GM06990 (cell line): ENCODE data around the gene SPATA13.

Source experiments
- DNase-seq: peaks from one replicate; pipeline ENCODE4 v3.0.0-alpha.2; 2011; ENCODE audit not compliant: insufficient read length; ENCODE audit errors: extremely low read depth
- H3K27me3 ChIP-seq: replicated peaks from 2 replicates; pipeline ENCODE4 v1.6.0; 2011; ENCODE audit warnings: low read length; ENCODE audit not compliant: control insufficient read depth, insufficient read depth
- H3K36me3 ChIP-seq: 2 replicates; pipeline ENCODE4 v1.5.1; 2011; ENCODE audit warnings: low read length; ENCODE audit not compliant: control insufficient read depth, insufficient read depth
- H3K4me3 ChIP-seq: replicated peaks from 2 replicates; pipeline ENCODE4 v1.5.1; 2011; ENCODE audit warnings: low read depth, mild to moderate bottlenecking, control low read depth, low read length
- CTCF ChIP-seq: IDR thresholded peaks from 2 replicates; pipeline ENCODE4 v1.5.1; 2011; ENCODE audit warnings: low read length, control low read depth, mild to moderate bottlenecking, inconsistent platforms; ENCODE audit not compliant: insufficient read depth, poor library complexity, severe bottlenecking

Gene SPATA13

DNA sequence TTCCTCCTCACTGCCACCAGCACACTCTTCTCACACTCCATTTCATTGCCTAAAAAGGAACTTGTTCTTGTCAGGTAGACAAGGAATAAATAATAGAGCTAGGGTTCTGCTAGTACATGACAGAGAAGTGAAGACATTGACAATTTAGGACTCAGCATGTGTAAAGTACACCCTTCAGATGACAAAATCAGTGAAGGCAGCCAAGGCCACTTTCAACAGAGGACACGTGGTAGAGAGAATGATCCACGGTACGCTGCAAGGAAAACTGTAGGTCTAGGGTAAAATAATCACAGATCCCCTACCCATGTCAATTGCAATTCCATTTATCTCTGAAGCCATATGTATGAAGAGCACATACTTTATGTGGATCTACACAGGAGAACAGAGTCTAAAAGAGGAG is 7.2 kb upstream of the SPATA13 start:
- no peaks in the 10 kb centered on the region; the same call in 1 of the 2 replicates for H3K27me3 ChIP-seq
- no peak for DNase-seq
- H3K4me3 ChIP-seq, result no peak overlapping the region
- TF ChIP-seq CTCF, result no peak
- no peaks in the 10 kb centered on the region for H3K36me3 ChIP-seq

GRCh38 chr13:24153979-24154701 is 6.4 kb upstream of the SPATA13 start:
- H3K4me3 ChIP-seq, result no peak overlapping the region
- no peak for TF ChIP-seq CTCF
- no peak for DNase-seq
- H3K27me3 ChIP-seq, result no peaks in the 10 kb centered on the region; the same call in 1 of the 2 replicates
- no peaks in the 10 kb centered on the region for H3K36me3 ChIP-seq

DNA sequence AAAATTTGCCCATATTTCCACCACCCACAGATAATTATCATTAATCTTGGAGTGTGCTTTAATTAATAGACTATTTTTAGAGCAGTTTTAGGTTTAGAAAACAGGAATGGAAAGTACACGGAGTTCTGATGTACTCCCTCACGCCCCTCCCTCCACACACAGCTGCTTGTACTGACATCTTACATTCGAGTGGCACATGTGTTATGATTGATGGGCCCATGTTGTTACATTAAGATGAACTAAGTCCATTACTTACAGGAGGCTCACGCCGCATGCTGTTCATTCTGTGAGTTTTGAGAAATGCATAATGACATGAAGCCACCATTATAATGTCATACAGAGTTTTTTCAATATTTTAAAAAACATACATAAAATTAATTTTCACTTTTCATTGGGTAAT is 1.2 kb upstream of the SPATA13 start:
- Histone ChIP-seq H3K36me3 (no peaks in the 10 kb centered on the region), H3K4me3 (no peak overlapping the region), H3K27me3 (no peaks in the 10 kb centered on the region; the same call in none of the 2 replicates)
- no peak for DNase-seq
- TF ChIP-seq CTCF, result no peak

DNA sequence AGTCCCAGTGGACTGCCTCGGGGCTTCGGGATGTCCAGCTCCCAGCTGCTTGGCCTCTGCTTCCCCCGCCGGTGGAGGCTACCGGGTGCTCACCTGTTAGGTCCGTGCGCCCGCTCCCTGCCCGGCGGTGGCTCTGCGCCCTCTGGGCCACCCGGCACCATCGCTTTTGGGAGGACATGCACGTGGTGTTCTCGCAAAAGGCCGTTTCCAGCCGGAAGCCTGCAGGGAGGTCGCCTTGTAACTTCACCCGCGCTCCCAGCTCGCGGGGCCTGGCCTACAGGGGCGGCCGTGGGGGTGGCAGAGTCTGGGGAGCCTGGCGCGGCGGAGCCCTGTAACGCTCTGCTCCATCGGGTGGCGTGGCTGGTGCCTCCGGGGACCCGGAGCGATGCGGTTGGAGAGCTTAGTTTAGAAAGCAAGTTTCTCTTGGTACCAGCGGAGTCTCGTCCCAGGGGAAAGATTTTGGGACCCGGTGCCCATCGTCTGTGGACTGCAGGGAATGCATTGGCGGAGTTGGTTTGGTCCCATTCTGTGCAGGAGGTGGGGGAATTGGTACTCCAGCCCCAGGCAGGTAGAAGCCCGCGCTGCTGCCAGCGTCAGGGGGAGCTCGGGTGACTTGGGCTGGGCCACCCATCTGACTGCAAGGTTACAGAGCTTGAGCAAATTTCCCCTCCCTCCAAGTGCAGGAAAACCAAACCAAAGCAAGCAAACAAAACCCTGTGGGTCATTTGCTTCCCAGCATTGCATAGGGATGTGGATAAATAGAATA is 673 bp downstream of the SPATA13 start:
- no peak for TF ChIP-seq CTCF
- peak overlapping the region; percentile 68 for H3K4me3 ChIP-seq

DNA sequence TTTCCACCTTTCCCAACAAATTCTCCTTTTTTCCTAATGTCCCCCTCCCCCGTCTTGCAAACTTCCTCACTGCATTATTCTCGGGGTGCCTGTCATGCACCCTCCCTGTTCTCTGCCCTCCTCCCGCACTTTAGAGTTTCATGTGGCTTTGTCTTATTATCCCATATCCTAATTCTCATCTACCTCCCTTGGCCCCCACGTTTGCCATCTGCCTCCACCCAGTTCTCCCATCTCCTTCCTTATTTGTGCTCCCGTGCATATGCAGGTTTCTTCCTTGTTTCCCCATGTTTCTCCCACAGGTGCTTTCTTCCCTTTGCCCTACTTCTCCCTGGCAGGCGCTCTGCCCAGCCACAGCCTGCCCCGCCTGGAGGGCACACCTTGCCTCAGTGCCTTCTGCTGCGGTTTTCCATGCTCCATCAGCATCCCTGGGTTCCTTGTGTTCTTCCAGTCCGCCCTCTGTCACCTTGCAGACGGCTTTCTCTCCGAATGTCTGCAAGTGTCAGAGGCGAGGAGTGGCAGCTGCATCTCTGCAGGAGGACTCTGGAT is 1.5 kb downstream of the SPATA13 start:
- H3K4me3 ChIP-seq, result no peak overlapping the region
- H3K27me3 ChIP-seq, result no peaks in the 10 kb centered on the region; the same call in none of the 2 replicates
- H3K36me3 ChIP-seq, result no peaks in the 10 kb centered on the region
- DNase-seq, result no peak
- no peak for TF ChIP-seq CTCF

More for the DNA sequence above, 673 bp downstream of the SPATA13 start:
- no peak for DNase-seq
- no peaks in the 10 kb centered on the region; the same call in none of the 2 replicates for H3K27me3 ChIP-seq
- no peaks in the 10 kb centered on the region for H3K36me3 ChIP-seq
